ENCODE measurements around the gene MYO10. TPM values are rescaled to one million over a fixed set of nuclear protein-coding genes. Genes with fewer than 3 reads are reported as not detected.
A peak's percentile ranks its signal among the peaks of the same experiment; 100 is the strongest.

Gene MYO10
- total and polyA plus RNA-seq, 2 of the 8 experiments (the other 6 are each of a cell fraction or from before 2014, with no cell fraction given), result 21.5 to 107 TPM

DNA sequence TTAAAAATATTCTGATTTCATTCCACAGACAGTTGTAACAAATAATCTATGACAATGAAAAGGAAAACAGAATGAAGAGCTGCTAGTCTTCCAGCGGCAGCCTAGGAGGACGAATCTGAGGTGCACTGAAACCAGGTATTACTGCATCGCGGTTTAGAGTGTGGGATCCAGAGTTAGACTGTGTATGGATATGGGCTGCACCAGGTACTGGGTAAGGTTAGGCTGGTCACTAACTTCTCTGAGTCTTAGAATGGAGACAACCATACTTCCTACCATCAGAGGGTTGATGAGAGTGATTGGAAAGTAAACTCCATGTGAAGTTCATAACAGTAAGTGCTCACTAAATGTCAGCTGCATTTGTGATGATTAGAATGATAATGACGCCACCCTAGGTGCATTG is 158.7 kb downstream of the MYO10 start:
- Histone ChIP-seq H3K79me1 (ENCODE audit: low read depth, low read length) (no peaks in the 10 kb centered on the region), H3K27me3 (replicated peaks in 1 of 4; ENCODE audit: control insufficient read depth in 3 of 4, extremely low read depth in 1 of 4, insufficient read depth in 3 of 4, low read length in 3 of 4) (no peaks in the 10 kb centered on the region), H3K36me3 (ENCODE audit: control insufficient read depth in 2 of 4, insufficient read depth in 4 of 4, low read length in 3 of 4) (peaks cover 0 to 6% (median 0%) of the 10 kb centered on the region in 4 experiments; a peak in 2 of 8 replicates), H4K5ac (ENCODE audit: insufficient read length, low read depth, low read length) (no peak overlapping the region), H2BK120ac (replicated peaks; ENCODE audit: low read depth, low read length) (no peak overlapping the region), H3K14ac (ENCODE audit: insufficient read length) (no peak overlapping the region), H2AK5ac (ENCODE audit: low read depth, low read length) (no peak overlapping the region), H2BK5ac (ENCODE audit: low read depth, low read length) (no peak overlapping the region), H2BK12ac (ENCODE audit: low read depth, low read length) (no peak overlapping the region), H3K27ac (ENCODE audit: low read depth, low read length) (no peak overlapping the region), H3K79me2 (ENCODE audit: control insufficient read depth in 1 of 2, insufficient read depth in 2 of 2, low read length in 2 of 2) (no peaks in the 10 kb centered on the region), H4K8ac (ENCODE audit: extremely low read depth, insufficient read depth, low read length) (no peak overlapping the region), H3K4ac (replicated peaks; ENCODE audit: insufficient read length, low read depth, low read length) (no peak overlapping the region), H3K23me2 (ENCODE audit: low read depth, low read length) (no peaks in the 10 kb centered on the region), H3K4me1 (replicated peaks in 1 of 4; ENCODE audit: control insufficient read depth in 3 of 4, insufficient read depth in 4 of 4, low read length in 3 of 4) (peaks cover 0 to 9% (median 3%) of the 10 kb centered on the region in 4 experiments; a peak in 2 of 7 replicates), H3K56ac (replicated peaks; ENCODE audit: insufficient read length, low read depth, low read length) (no peak overlapping the region), H3K9me3 (ENCODE audit: insufficient read depth in 2 of 2, low read depth in 1 of 2, low read length in 1 of 2) (no peaks in the 10 kb centered on the region), H2BK15ac (ENCODE audit: low read length) (no peak overlapping the region), H4K91ac (replicated peaks; ENCODE audit: insufficient read length, low read length) (peak overlapping the region; percentile 0), H4K20me1 (replicated peaks in 1 of 2; ENCODE audit: control insufficient read depth in 1 of 2, insufficient read depth in 2 of 2, low read length in 2 of 2) (no peaks in the 10 kb centered on the region), H3K9ac (replicated peaks in 1 of 4; ENCODE audit: extremely low read depth in 1 of 4, low read depth in 3 of 4, low read length in 3 of 4) (no peak overlapping the region), H2BK20ac (ENCODE audit: low read length) (no peak overlapping the region), H2AFZ (ENCODE audit: low read length) (no peak overlapping the region), H3K4me3 (ENCODE audit: extremely low read depth in 1 of 4, insufficient read depth in 2 of 4, low read depth in 3 of 4, low read length in 4 of 4) (no peak overlapping the region), H3K23ac (ENCODE audit: insufficient read length) (no peak overlapping the region), H3K4me2 (ENCODE audit: insufficient read depth in 1 of 2, low read depth in 2 of 2, low read length in 2 of 2) (no peak overlapping the region), H3K18ac (ENCODE audit: extremely low read depth, low read length) (no peak overlapping the region)
- 80% methylated on average over 5 of the region's 5 CpGs; no CpG with 5 or more reads in 1 of the 2 experiments for WGBS, 2 experiments (ENCODE audit: extremely low coverage in 1 of 2, insufficient coverage in 1 of 2, insufficient read length in 1 of 2, insufficient replicate concordance in 2 of 2, low coverage in 1 of 2, low lambda C conversion rate in 2 of 2, missing lambda C conversion rate in 1 of 2)
- CTCF ChIA-PET (ENCODE audit: partially characterized antibody), result interaction anchor here (0.6 to 2.7 kb wide), 10 partner anchors 11 to 417 kb away, joined by 3 to 14 read pairs (median 6); no protein-coding TSS in a partner anchor
- FAIRE-seq, result no peak
- POLR2A ChIA-PET (ENCODE audit: partially characterized antibody), result no interaction called here
- DNase-seq (ENCODE audit: low read depth in 1 of 2, low spot score in 2 of 2), result no peak
- TF ChIP-seq BACH1 (IDR thresholded peaks at IDR 0.05; ENCODE audit: low read length), result no peak
- no peak for TF ChIP-seq SIX5 (IDR thresholded peaks at IDR 0.05; ENCODE audit: low read depth, low read length)
- TF ChIP-seq, protein P1, sequence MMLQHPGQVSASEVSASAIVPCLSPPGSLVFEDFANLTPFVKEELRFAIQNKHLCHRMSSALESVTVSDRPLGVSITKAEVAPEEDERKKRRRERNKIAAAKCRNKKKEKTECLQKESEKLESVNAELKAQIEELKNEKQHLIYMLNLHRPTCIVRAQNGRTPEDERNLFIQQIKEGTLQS (IDR thresholded peaks at IDR 0.05; ENCODE audit: insufficient read depth, low read depth, low read length), result no peak
- no peak for TF ChIP-seq YY1 (IDR thresholded peaks at IDR 0.05; ENCODE audit: low read depth, low read length)
- TF ChIP-seq CBX8 (IDR thresholded peaks at IDR 0.05; ENCODE audit: borderline replicate concordance, low read depth, low read length), result no peak
- TF ChIP-seq ZNF274 (IDR thresholded peaks at IDR 0.05; ENCODE audit: borderline replicate concordance, extremely low read depth, low read length), result no peak
- TF ChIP-seq RFX5 (IDR thresholded peaks at IDR 0.05; ENCODE audit: borderline replicate concordance, low read depth, low read length), result no peak
- no peak for TF ChIP-seq RAD21 (IDR thresholded peaks at IDR 0.05 in 1 of 2, conservative IDR thresholded peaks at IDR 0.05 in 1 of 2; ENCODE audit: low read depth in 2 of 2, low read length in 2 of 2)
- TF ChIP-seq HDAC2 (IDR thresholded peaks at IDR 0.05; ENCODE audit: borderline replicate concordance in 1 of 2, low read depth in 2 of 2, low read length in 2 of 2), result no peak
- no peak for TF ChIP-seq KDM1A (IDR thresholded peaks at IDR 0.05; ENCODE audit: borderline replicate concordance, low read length)
- TF ChIP-seq, protein P2, sequence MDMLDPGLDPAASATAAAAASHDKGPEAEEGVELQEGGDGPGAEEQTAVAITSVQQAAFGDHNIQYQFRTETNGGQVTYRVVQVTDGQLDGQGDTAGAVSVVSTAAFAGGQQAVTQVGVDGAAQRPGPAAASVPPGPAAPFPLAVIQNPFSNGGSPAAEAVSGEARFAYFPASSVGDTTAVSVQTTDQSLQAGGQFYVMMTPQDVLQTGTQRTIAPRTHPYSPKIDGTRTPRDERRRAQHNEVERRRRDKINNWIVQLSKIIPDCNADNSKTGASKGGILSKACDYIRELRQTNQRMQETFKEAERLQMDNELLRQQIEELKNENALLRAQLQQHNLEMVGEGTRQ (IDR thresholded peaks at IDR 0.05; ENCODE audit: low read length), result no peak
- TF ChIP-seq JUN (IDR thresholded peaks at IDR 0.05; ENCODE audit: low read depth, low read length), result no peak
